ENCODE measurements around the gene FMN2.

FMN2 gene

GRCh38 chr1:240109920-240110636 lies 18.4 kb downstream of the FMN2 start:
- Mint-ChIP-seq H3K4me1 (ENCODE audit: low read depth) (no peaks in the 10 kb centered on the region), H3K27ac (no peak overlapping the region), H3K9me3 (no peaks in the 10 kb centered on the region), H3K36me3 (ENCODE audit: low read depth) (no peaks in the 10 kb centered on the region), H3K27me3 (peaks cover 7% of the 10 kb centered on the region), H3K4me3 (no peak overlapping the region)
- no peak for DNase-seq

- H3K36me3 Mint-ChIP-seq (ENCODE audit: low read depth): no peaks in the 10 kb centered on the region
- H3K4me3 Mint-ChIP-seq: no peak overlapping the region
- H3K4me1 Mint-ChIP-seq (ENCODE audit: low read depth): no peaks in the 10 kb centered on the region
- no peaks in the 10 kb centered on the region for H3K9me3 Mint-ChIP-seq
- no peak overlapping the region for H3K27ac Mint-ChIP-seq
- DNase-seq: no peak
- peaks cover 7% of the 10 kb centered on the region for H3K27me3 Mint-ChIP-seq
Observed at GRCh38 chr1:240111558-240111957, 19.9 kb downstream of the FMN2 start.

- Mint-ChIP-seq H3K27ac (no peak overlapping the region), H3K4me3 (no peak overlapping the region), H3K27me3 (peaks cover 3% of the 10 kb centered on the region), H3K4me1 (ENCODE audit: low read depth) (no peaks in the 10 kb centered on the region), H3K9me3 (no peaks in the 10 kb centered on the region), H3K36me3 (ENCODE audit: low read depth) (no peaks in the 10 kb centered on the region)
- no peak for DNase-seq
Observed at GRCh38 chr1:240114222-240114621, 22.5 kb downstream of the FMN2 start.

GRCh38 chr1:240115831-240116230 lies 24.1 kb downstream of the FMN2 start:
- no peaks in the 10 kb centered on the region for H3K4me1 Mint-ChIP-seq (ENCODE audit: low read depth)
- H3K27me3 Mint-ChIP-seq: peaks cover 3% of the 10 kb centered on the region
- no peaks in the 10 kb centered on the region for H3K9me3 Mint-ChIP-seq

GRCh38 chr1:240116831-240117769 lies 25.4 kb downstream of the FMN2 start:
- Mint-ChIP-seq H3K4me3 (no peak overlapping the region), H3K9me3 (no peaks in the 10 kb centered on the region), H3K4me1 (ENCODE audit: low read depth) (no peaks in the 10 kb centered on the region), H3K36me3 (ENCODE audit: low read depth) (no peaks in the 10 kb centered on the region), H3K27me3 (no peaks in the 10 kb centered on the region), H3K27ac (no peak overlapping the region)
- DNase-seq: no peak

More at GRCh38 chr1:240115831-240116230, 24.1 kb downstream of the FMN2 start:
- DNase-seq: no peak
- no peaks in the 10 kb centered on the region for H3K36me3 Mint-ChIP-seq (ENCODE audit: low read depth)
- H3K27ac Mint-ChIP-seq: no peak overlapping the region
- no peak overlapping the region for H3K4me3 Mint-ChIP-seq

- no peak overlapping the region for H3K4me3 Mint-ChIP-seq
- H3K27me3 Mint-ChIP-seq: no peaks in the 10 kb centered on the region
- no peaks in the 10 kb centered on the region for H3K9me3 Mint-ChIP-seq
- no peak for DNase-seq
- H3K36me3 Mint-ChIP-seq (ENCODE audit: low read depth): no peaks in the 10 kb centered on the region
- H3K27ac Mint-ChIP-seq: no peak overlapping the region
- H3K4me1 Mint-ChIP-seq (ENCODE audit: low read depth): no peaks in the 10 kb centered on the region
Observed at GRCh38 chr1:240117930-240118329, 26.2 kb downstream of the FMN2 start.

GRCh38 chr1:240122639-240123613 lies 31.2 kb downstream of the FMN2 start:
- no peaks in the 10 kb centered on the region for H3K27me3 Mint-ChIP-seq

GRCh38 chr1:240126821-240127220 lies 35.1 kb downstream of the FMN2 start:
- no peaks in the 10 kb centered on the region for H3K36me3 Mint-ChIP-seq (ENCODE audit: low read depth)
- no peak for DNase-seq
- H3K9me3 Mint-ChIP-seq: no peaks in the 10 kb centered on the region
- H3K4me3 Mint-ChIP-seq: no peak overlapping the region
- no peaks in the 10 kb centered on the region for H3K4me1 Mint-ChIP-seq (ENCODE audit: low read depth)
- no peaks in the 10 kb centered on the region for H3K27me3 Mint-ChIP-seq
- H3K27ac Mint-ChIP-seq: no peak overlapping the region

More at GRCh38 chr1:240122639-240123613, 31.2 kb downstream of the FMN2 start:
- Mint-ChIP-seq H3K4me1 (ENCODE audit: low read depth) (no peaks in the 10 kb centered on the region), H3K9me3 (no peaks in the 10 kb centered on the region), H3K36me3 (ENCODE audit: low read depth) (no peaks in the 10 kb centered on the region), H3K4me3 (no peak overlapping the region), H3K27ac (no peak overlapping the region)
- DNase-seq: no peak

GRCh38 chr1:240128366-240128765 lies 36.7 kb downstream of the FMN2 start:
- H3K4me3 Mint-ChIP-seq: no peak overlapping the region
- no peak for DNase-seq
- H3K27me3 Mint-ChIP-seq: no peaks in the 10 kb centered on the region
- no peak overlapping the region for H3K27ac Mint-ChIP-seq
- no peaks in the 10 kb centered on the region for H3K36me3 Mint-ChIP-seq (ENCODE audit: low read depth)
- no peaks in the 10 kb centered on the region for H3K9me3 Mint-ChIP-seq
- H3K4me1 Mint-ChIP-seq (ENCODE audit: low read depth): no peaks in the 10 kb centered on the region

GRCh38 chr1:240134113-240134512 lies 42.4 kb downstream of the FMN2 start:
- no peaks in the 10 kb centered on the region for H3K36me3 Mint-ChIP-seq (ENCODE audit: low read depth)
- no peak overlapping the region for H3K4me3 Mint-ChIP-seq
- no peaks in the 10 kb centered on the region for H3K9me3 Mint-ChIP-seq
- DNase-seq: no peak
- H3K27me3 Mint-ChIP-seq: no peaks in the 10 kb centered on the region
- H3K27ac Mint-ChIP-seq: no peak overlapping the region
- H3K4me1 Mint-ChIP-seq (ENCODE audit: low read depth): no peaks in the 10 kb centered on the region

GRCh38 chr1:240134596-240134995 lies 42.9 kb downstream of the FMN2 start:
- Mint-ChIP-seq H3K36me3 (ENCODE audit: low read depth) (no peaks in the 10 kb centered on the region), H3K27ac (no peak overlapping the region), H3K4me3 (no peak overlapping the region), H3K9me3 (no peaks in the 10 kb centered on the region), H3K27me3 (no peaks in the 10 kb centered on the region), H3K4me1 (ENCODE audit: low read depth) (no peaks in the 10 kb centered on the region)
- no peak for DNase-seq

- H3K27ac Mint-ChIP-seq: no peak overlapping the region
- no peaks in the 10 kb centered on the region for H3K27me3 Mint-ChIP-seq
- H3K9me3 Mint-ChIP-seq: no peaks in the 10 kb centered on the region
Observed at GRCh38 chr1:240136402-240136801, 44.7 kb downstream of the FMN2 start.

GRCh38 chr1:240138867-240139266 lies 47.2 kb downstream of the FMN2 start:
- H3K4me1 Mint-ChIP-seq (ENCODE audit: low read depth): no peaks in the 10 kb centered on the region
- H3K36me3 Mint-ChIP-seq (ENCODE audit: low read depth): no peaks in the 10 kb centered on the region
- H3K27me3 Mint-ChIP-seq: no peaks in the 10 kb centered on the region
- no peak for DNase-seq
- H3K27ac Mint-ChIP-seq: no peak overlapping the region
- no peaks in the 10 kb centered on the region for H3K9me3 Mint-ChIP-seq
- no peak overlapping the region for H3K4me3 Mint-ChIP-seq

More at GRCh38 chr1:240136402-240136801, 44.7 kb downstream of the FMN2 start:
- no peak for DNase-seq
- no peak overlapping the region for H3K4me3 Mint-ChIP-seq
- H3K4me1 Mint-ChIP-seq (ENCODE audit: low read depth): no peaks in the 10 kb centered on the region
- no peaks in the 10 kb centered on the region for H3K36me3 Mint-ChIP-seq (ENCODE audit: low read depth)

- Mint-ChIP-seq H3K27me3 (no peaks in the 10 kb centered on the region), H3K36me3 (ENCODE audit: low read depth) (no peaks in the 10 kb centered on the region), H3K27ac (no peak overlapping the region), H3K4me3 (no peak overlapping the region), H3K4me1 (ENCODE audit: low read depth) (no peaks in the 10 kb centered on the region), H3K9me3 (no peaks in the 10 kb centered on the region)
- DNase-seq: no peak
Observed at GRCh38 chr1:240139511-240139910, 47.8 kb downstream of the FMN2 start.
